Liver (tissue), 9 donors: ENCODE data around the gene CCDC112. TPM values are rescaled to one million over a fixed set of nuclear protein-coding genes. Genes with fewer than 3 reads are reported as not detected.

Experiments
- DNase-seq: peaks from one replicate; pipeline ENCODE4 v3.0.0-alpha.2; 2017; ENCODE audit warnings: low spot score
- H3K27ac ChIP-seq, 2 donors: one replicate each; pipeline ENCODE4 v1.7.0; 2013; ENCODE audit warnings: inconsistent platforms in 2 of 2, low read length in 2 of 2, control low read depth in 1 of 2, low read depth in 1 of 2, mild to moderate bottlenecking in 1 of 2
- H3K27me3 ChIP-seq, 4 donors: one replicate each; pipeline versions ENCODE4 v1.6.1 to v1.7.0; 2013; ENCODE audit warnings: low read length in 3 of 4, inconsistent platforms in 1 of 4, mild to moderate bottlenecking in 1 of 4, moderate library complexity in 1 of 4; ENCODE audit not compliant: control insufficient read depth in 4 of 4, insufficient read depth in 4 of 4
- H3K36me3 ChIP-seq, 4 donors: one replicate each; pipeline versions ENCODE4 v1.6.1 to v1.7.0; 2013; ENCODE audit warnings: low read length in 3 of 4, mild to moderate bottlenecking in 3 of 4, low read depth in 1 of 4, moderate library complexity in 1 of 4; ENCODE audit not compliant: control insufficient read depth in 4 of 4, insufficient read depth in 3 of 4
- H3K4me1 ChIP-seq, 4 donors: one replicate each; pipeline versions ENCODE4 v1.6.1 to v1.7.0; 2013; ENCODE audit warnings: low read length in 3 of 4, mild to moderate bottlenecking in 3 of 4, moderate library complexity in 1 of 4; ENCODE audit not compliant: control insufficient read depth in 4 of 4, insufficient read depth in 4 of 4
- H3K4me3 ChIP-seq, 3 donors: one replicate each; pipeline versions ENCODE4 v1.6.1 to v1.7.0; 2013; ENCODE audit warnings: low read length in 3 of 3, control low read depth in 1 of 3, low read depth in 1 of 3, mild to moderate bottlenecking in 1 of 3
- H3K9ac ChIP-seq, 2 donors: one replicate each; pipeline ENCODE4 v1.7.0; 2013; ENCODE audit warnings: low read length in 2 of 2, mild to moderate bottlenecking in 2 of 2, moderate library complexity in 2 of 2, control low read depth in 1 of 2, low read depth in 1 of 2
- H3K9me3 ChIP-seq, 4 donors: one replicate each; pipeline versions ENCODE4 v1.6.1 to v1.7.0; 2013; ENCODE audit warnings: low read length in 3 of 4; ENCODE audit not compliant: control insufficient read depth in 4 of 4
- EGR1 ChIP-seq, 2 donors: IDR thresholded peaks; 2 replicates each; pipeline ENCODE4 v1.6.1; 2016 to 2018; ENCODE audit warnings: antibody characterized with exemption in 2 of 2, low read depth in 2 of 2
- HNF4A ChIP-seq, 2 donors: conservative IDR thresholded peaks; 2 replicates each; pipeline ENCODE4 v1.6.1; 2016; ENCODE audit warnings: antibody characterized with exemption in 2 of 2, mild to moderate bottlenecking in 2 of 2
- HNF4G ChIP-seq: IDR thresholded peaks from 2 replicates; pipeline ENCODE4 v1.6.1; 2016; ENCODE audit warnings: antibody characterized with exemption
- JUND ChIP-seq, 2 donors: IDR thresholded peaks; 2 replicates each; pipeline ENCODE4 v1.6.1; 2016; ENCODE audit warnings: antibody characterized with exemption in 2 of 2
- MAX ChIP-seq: IDR thresholded peaks from 2 replicates; pipeline ENCODE4 v1.6.1; 2016; ENCODE audit warnings: antibody characterized with exemption
- NR2F2 ChIP-seq: IDR thresholded peaks from 2 replicates; pipeline ENCODE4 v1.6.1; 2016; ENCODE audit warnings: antibody characterized with exemption
- RAD21 ChIP-seq, 2 donors: IDR thresholded peaks; 2 replicates each; pipeline ENCODE4 v1.6.1; 2016; ENCODE audit warnings: antibody characterized with exemption in 2 of 2, mild to moderate bottlenecking in 2 of 2
- REST ChIP-seq: IDR thresholded peaks from 2 replicates; pipeline ENCODE4 v1.6.1; 2016; ENCODE audit warnings: antibody characterized with exemption, mild to moderate bottlenecking
- RXRA ChIP-seq, 2 donors: IDR thresholded peaks; 2 replicates each; pipeline ENCODE4 v1.6.1; 2017 to 2018; ENCODE audit warnings: antibody characterized with exemption in 2 of 2, mild to moderate bottlenecking in 1 of 2
- TAF1 ChIP-seq: conservative IDR thresholded peaks from 2 replicates; pipeline ENCODE4 v1.6.1; 2016; ENCODE audit warnings: antibody characterized with exemption, mild to moderate bottlenecking
- YY1 ChIP-seq: IDR thresholded peaks from 2 replicates; pipeline ENCODE4 v1.6.1; 2016; ENCODE audit warnings: antibody characterized with exemption, mild to moderate bottlenecking
- WGBS: extraction: QIAGEN DNeasy Blood & Tissue Kit; methylation state at CpG from one replicate; pipeline ENCODE4 v1.1.7; 2013; 5-methylcytosine and 5-hydroxymethylcytosine counted together
- polyA plus RNA-seq, 2 donors: library from polyadenylated mRNA; stranded (reverse) in 1 of 2; unstranded in 1 of 2; fragments of 200-250 nt in 1 of 2; fragments of >200 nt in 1 of 2; fragmentation: Nextera tagmentation in 1 of 2; extraction: Ambion mirVana in 1 of 2; gene quantifications; one replicate each; pipeline versions ENCODE4 v1.2.1 to v1.2.3, GENCODE V29; 2013 to 2015
- total RNA-seq, 2 donors: library from RNA; depleted of rRNA; stranded (reverse); fragments of >200 nt; gene quantifications; one replicate each; pipeline ENCODE4 v1.2.3, GENCODE V29; 2014
- TF ChIP-seq, protein P1 (sequence below): IDR thresholded peaks from 2 replicates; pipeline ENCODE4 v1.6.1; 2016; ENCODE audit warnings: antibody characterized with exemption
- TF ChIP-seq, protein P2 (sequence below): fragments of 150-350 bp; IDR thresholded peaks from 2 replicates; pipeline ENCODE4 v1.5.1; 2017; ENCODE audit warnings: improper control_type of control experiment, low read depth, low read length; ENCODE audit not compliant: missing input control
- donor health status: healthy.
- donor health status: healthy.
- donor health status: healthy.
- donor health status: healthy.
- donor health status: healthy.

Gene CCDC112
- total and polyA plus RNA-seq, 4 donors, result 0.75 to 1.6 (median 1.1) TPM

- DNase-seq, result no peak
- Histone ChIP-seq H3K4me1 (peaks cover 0 to under 1% (median 0%) of the 10 kb centered on the region in 4 donors), H3K27me3 (no peaks in the 10 kb centered on the region), H3K9ac (no peak overlapping the region), H3K27ac (no peak overlapping the region), H3K9me3 (peaks cover 0 to 4% (median 0%) of the 10 kb centered on the region in 4 donors), H3K4me3 (no peak overlapping the region), H3K36me3 (no peaks in the 10 kb centered on the region)
- TF ChIP-seq RXRA (IDR thresholded peaks at IDR 0.05) (no peak), JUND (IDR thresholded peaks at IDR 0.05) (no peak), NR2F2 (no peak), YY1 (no peak), RAD21 (IDR thresholded peaks at IDR 0.05) (no peak), REST (no peak), MAX (no peak), HNF4A (conservative IDR thresholded peaks at IDR 0.05) (no peak)
- TF ChIP-seq, protein P1, sequence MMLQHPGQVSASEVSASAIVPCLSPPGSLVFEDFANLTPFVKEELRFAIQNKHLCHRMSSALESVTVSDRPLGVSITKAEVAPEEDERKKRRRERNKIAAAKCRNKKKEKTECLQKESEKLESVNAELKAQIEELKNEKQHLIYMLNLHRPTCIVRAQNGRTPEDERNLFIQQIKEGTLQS, result no peak
- WGBS, result 90% methylated on average over 6 of the region's 6 CpGs
Observed at GRCh38 chr5:115342590-115343377, 46.3 kb upstream of the CCDC112 start.

DNA sequence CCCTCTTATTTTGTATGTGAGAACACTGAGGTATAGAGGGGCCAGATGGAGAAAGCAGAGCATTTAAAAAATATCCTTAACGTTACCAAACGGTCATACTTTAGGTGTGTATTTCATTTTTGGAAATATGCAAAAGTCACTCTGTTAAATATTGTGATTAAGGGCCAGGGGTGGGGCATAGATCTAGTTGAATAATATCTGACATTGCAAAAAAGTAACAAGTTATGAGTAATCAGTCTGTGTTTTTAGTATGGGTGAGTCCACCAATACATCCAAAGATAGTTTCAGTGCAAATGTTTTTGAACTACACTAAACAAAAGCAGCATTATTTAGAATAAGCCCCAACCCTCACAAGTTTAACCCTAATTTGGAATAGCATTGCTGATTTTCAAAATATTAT is 45.3 kb upstream of the CCDC112 start:
- no peaks in the 10 kb centered on the region for H3K36me3 ChIP-seq
- H3K4me3 ChIP-seq, result no peak overlapping the region
- H3K9me3 ChIP-seq, result peaks cover 0 to 4% (median 0%) of the 10 kb centered on the region in 4 donors
- no peak overlapping the region for H3K27ac ChIP-seq
- TF ChIP-seq EGR1 (IDR thresholded peaks at IDR 0.05; ENCODE audit: low read depth in 2 of 2), result no peak
- TF ChIP-seq, protein P2, sequence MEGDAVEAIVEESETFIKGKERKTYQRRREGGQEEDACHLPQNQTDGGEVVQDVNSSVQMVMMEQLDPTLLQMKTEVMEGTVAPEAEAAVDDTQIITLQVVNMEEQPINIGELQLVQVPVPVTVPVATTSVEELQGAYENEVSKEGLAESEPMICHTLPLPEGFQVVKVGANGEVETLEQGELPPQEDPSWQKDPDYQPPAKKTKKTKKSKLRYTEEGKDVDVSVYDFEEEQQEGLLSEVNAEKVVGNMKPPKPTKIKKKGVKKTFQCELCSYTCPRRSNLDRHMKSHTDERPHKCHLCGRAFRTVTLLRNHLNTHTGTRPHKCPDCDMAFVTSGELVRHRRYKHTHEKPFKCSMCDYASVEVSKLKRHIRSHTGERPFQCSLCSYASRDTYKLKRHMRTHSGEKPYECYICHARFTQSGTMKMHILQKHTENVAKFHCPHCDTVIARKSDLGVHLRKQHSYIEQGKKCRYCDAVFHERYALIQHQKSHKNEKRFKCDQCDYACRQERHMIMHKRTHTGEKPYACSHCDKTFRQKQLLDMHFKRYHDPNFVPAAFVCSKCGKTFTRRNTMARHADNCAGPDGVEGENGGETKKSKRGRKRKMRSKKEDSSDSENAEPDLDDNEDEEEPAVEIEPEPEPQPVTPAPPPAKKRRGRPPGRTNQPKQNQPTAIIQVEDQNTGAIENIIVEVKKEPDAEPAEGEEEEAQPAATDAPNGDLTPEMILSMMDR, result no peak
- TF ChIP-seq, protein P1, result no peak
- TF ChIP-seq HNF4G, result no peak
- TF ChIP-seq YY1, result no peak
- no peak for TF ChIP-seq MAX
- TF ChIP-seq TAF1, result no peak
- H3K9ac ChIP-seq, result no peak overlapping the region
- no peaks in the 10 kb centered on the region for H3K27me3 ChIP-seq
- H3K4me1 ChIP-seq, result peaks cover 0 to 4% (median 3%) of the 10 kb centered on the region in 4 donors
- DNase-seq, result no peak
- WGBS, result 94% methylated on average over 2 of the region's 2 CpGs
